ENCODE data around the gene LRRN3.

DNA sequence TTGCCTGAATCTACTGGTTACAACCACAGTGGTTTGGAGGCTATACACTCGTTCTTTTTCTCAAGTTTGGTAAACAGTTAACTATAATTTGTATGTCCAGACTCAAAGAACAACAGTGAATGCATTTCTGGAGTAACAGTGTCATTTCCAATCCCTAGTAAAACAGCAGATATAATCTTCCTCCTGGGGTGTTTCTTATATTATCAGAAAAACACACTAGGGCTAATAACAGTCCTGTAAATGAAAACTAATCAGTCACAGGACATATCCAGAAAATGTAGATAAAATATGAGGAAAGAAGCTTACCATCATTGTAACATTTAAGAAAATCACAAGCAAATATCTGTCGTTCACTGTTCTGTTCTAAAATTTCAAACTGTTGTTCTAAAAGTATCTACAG, 82.6 kb downstream of the LRRN3 start:
- TF ChIP-seq, protein P1, sequence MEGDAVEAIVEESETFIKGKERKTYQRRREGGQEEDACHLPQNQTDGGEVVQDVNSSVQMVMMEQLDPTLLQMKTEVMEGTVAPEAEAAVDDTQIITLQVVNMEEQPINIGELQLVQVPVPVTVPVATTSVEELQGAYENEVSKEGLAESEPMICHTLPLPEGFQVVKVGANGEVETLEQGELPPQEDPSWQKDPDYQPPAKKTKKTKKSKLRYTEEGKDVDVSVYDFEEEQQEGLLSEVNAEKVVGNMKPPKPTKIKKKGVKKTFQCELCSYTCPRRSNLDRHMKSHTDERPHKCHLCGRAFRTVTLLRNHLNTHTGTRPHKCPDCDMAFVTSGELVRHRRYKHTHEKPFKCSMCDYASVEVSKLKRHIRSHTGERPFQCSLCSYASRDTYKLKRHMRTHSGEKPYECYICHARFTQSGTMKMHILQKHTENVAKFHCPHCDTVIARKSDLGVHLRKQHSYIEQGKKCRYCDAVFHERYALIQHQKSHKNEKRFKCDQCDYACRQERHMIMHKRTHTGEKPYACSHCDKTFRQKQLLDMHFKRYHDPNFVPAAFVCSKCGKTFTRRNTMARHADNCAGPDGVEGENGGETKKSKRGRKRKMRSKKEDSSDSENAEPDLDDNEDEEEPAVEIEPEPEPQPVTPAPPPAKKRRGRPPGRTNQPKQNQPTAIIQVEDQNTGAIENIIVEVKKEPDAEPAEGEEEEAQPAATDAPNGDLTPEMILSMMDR (IDR thresholded peaks at IDR 0.05), result no peak
- TF ChIP-seq POLR2A (IDR thresholded peaks at IDR 0.05), result no peak
- no peak for TF ChIP-seq POLR2AphosphoS5 (IDR thresholded peaks at IDR 0.05; ENCODE audit: insufficient read depth in 1 of 2, low read depth in 1 of 2)

All from vagina (tissue), 2 donors.